Naive thymus-derived CD8-positive, alpha-beta T cell (primary cell): ENCODE results near the gene AGR2. TPM values are rescaled to one million over a fixed set of nuclear protein-coding genes. Genes with fewer than 3 reads are reported as not detected.
A peak's percentile ranks its signal among the peaks of the same experiment; 100 is the strongest.

ENCODE experiments used
- ATAC-seq, 2 donors: fragments of 150-1000 bp; cut with Tn5 transposase in 1 of 2; sonication (Bioruptor Pico), chemical (Tn5 transposase) in 1 of 2; 1 replicate in 1 of 2; 2 replicates in 1 of 2; pipeline ENCODE4 v1.10.0; 2021; ENCODE audit warnings: mild to moderate bottlenecking in 2 of 2, moderate library complexity in 2 of 2
- POLR2A ChIA-PET: fragments of 350-600 bp; sonication (Branson Sonifier 250); formaldehyde crosslinking; loops from one replicate; lab custom pipeline; 2021; ENCODE audit warnings: antibody characterized with exemption; lab: Charles Lee
- DNase-seq, 10 donors: peaks; one replicate each; pipeline versions ENCODE4 v3.0.0 to v3.0.0-alpha.2; 2020 to 2022
- H3K27ac Mint-ChIP-seq, 10 donors: one replicate each; pipeline ENCODE4 v1.8.0; 2020 to 2022; ENCODE audit warnings: mild to moderate bottlenecking in 10 of 10, mixed read lengths in 10 of 10, moderate library complexity in 4 of 10, inconsistent platforms in 1 of 10
- H3K27me3 Mint-ChIP-seq, 5 donors: one replicate each; pipeline ENCODE4 v1.8.0; 2021 to 2022; ENCODE audit warnings: mixed read lengths in 5 of 5
- H3K36me3 Mint-ChIP-seq, 3 donors: one replicate each; pipeline ENCODE4 v1.8.0; 2020 to 2022; ENCODE audit warnings: mixed read lengths in 3 of 3, mild to moderate bottlenecking in 2 of 3, inconsistent platforms in 1 of 3
- H3K4me1 Mint-ChIP-seq, 4 donors: one replicate each; pipeline ENCODE4 v1.8.0; 2021 to 2022; ENCODE audit warnings: mixed read lengths in 4 of 4
- H3K4me3 Mint-ChIP-seq, 10 donors: one replicate each; pipeline ENCODE4 v1.8.0; 2020 to 2022; ENCODE audit warnings: mild to moderate bottlenecking in 10 of 10, mixed read lengths in 10 of 10, moderate library complexity in 6 of 10, inconsistent platforms in 1 of 10
- H3K9me3 Mint-ChIP-seq, 9 donors: one replicate each; pipeline ENCODE4 v1.8.0; 2020 to 2022; ENCODE audit warnings: mixed read lengths in 9 of 9, mild to moderate bottlenecking in 3 of 9, inconsistent platforms in 1 of 9, moderate library complexity in 1 of 9
- polyA plus RNA-seq, 3 donors: library from polyadenylated mRNA; unstranded; fragments of 300-500 nt; fragmentation: Illumina TruSeq; gene quantifications; one replicate each; pipeline ENCODE4 v1.2.3, GENCODE V29; 2021
- total RNA-seq, 8 experiments: library from RNA in 2 of 8; stranded (reverse) in 2 of 8; gene quantifications; one replicate each; pipeline ENCODE4 v1.2.3 and lab custom pipeline; 2021 to 2026

Gene AGR2
- total and polyA plus RNA-seq, 5 experiments from 2014 or later = not detected

GRCh38 chr7:16805441-16805840 is 642 bp upstream of the AGR2 start:
- no peak overlapping the region for H3K4me3 Mint-ChIP-seq
- H3K36me3 Mint-ChIP-seq = no peaks in the 10 kb centered on the region
- no peaks in the 10 kb centered on the region for H3K4me1 Mint-ChIP-seq
- DNase-seq (no peak), ATAC-seq (no peak)
- POLR2A ChIA-PET = no interaction called here
- no peak overlapping the region for H3K27ac Mint-ChIP-seq
- no peaks in the 10 kb centered on the region for H3K9me3 Mint-ChIP-seq
- peaks cover 0 to 6% (median 2%) of the 10 kb centered on the region in 5 donors for H3K27me3 Mint-ChIP-seq

- H3K27me3 Mint-ChIP-seq = peaks cover 0 to 5% (median 2%) of the 10 kb centered on the region in 5 donors
- H3K36me3 Mint-ChIP-seq = no peaks in the 10 kb centered on the region
- POLR2A ChIA-PET = no interaction called here
- no peak overlapping the region for H3K27ac Mint-ChIP-seq
- ATAC-seq = no peak
- no peak overlapping the region for H3K4me3 Mint-ChIP-seq
- H3K4me1 Mint-ChIP-seq = no peaks in the 10 kb centered on the region
- no peak for DNase-seq
- no peaks in the 10 kb centered on the region for H3K9me3 Mint-ChIP-seq
These were observed 722 bp downstream of the AGR2 start for GRCh38 chr7:16803881-16804673.

- no peak overlapping the region for H3K4me3 Mint-ChIP-seq
- no peaks in the 10 kb centered on the region for H3K36me3 Mint-ChIP-seq
- H3K27me3 Mint-ChIP-seq = peaks cover 0 to 5% (median 2%) of the 10 kb centered on the region in 5 donors
- H3K9me3 Mint-ChIP-seq = no peaks in the 10 kb centered on the region
- ATAC-seq = no peak
- POLR2A ChIA-PET = no interaction called here
- no peaks in the 10 kb centered on the region for H3K4me1 Mint-ChIP-seq
- no peak for DNase-seq
- no peak overlapping the region for H3K27ac Mint-ChIP-seq
These were observed 1.7 kb downstream of the AGR2 start for GRCh38 chr7:16803125-16803524.

- DNase-seq (no peak), ATAC-seq (no peak)
- H3K36me3 Mint-ChIP-seq = no peaks in the 10 kb centered on the region
- POLR2A ChIA-PET = no interaction called here
- H3K27me3 Mint-ChIP-seq = peaks cover 0 to under 1% (median 0%) of the 10 kb centered on the region in 5 donors
- no peaks in the 10 kb centered on the region for H3K4me1 Mint-ChIP-seq
- H3K27ac Mint-ChIP-seq = no peak overlapping the region
- no peaks in the 10 kb centered on the region for H3K9me3 Mint-ChIP-seq
- H3K4me3 Mint-ChIP-seq = no peak overlapping the region
These were observed 3.2 kb downstream of the AGR2 start for GRCh38 chr7:16801579-16801978.

- peaks cover 0 to 5% (median 0%) of the 10 kb centered on the region in 5 donors for H3K27me3 Mint-ChIP-seq
- H3K9me3 Mint-ChIP-seq = no peaks in the 10 kb centered on the region
- POLR2A ChIA-PET = no interaction called here
- H3K4me3 Mint-ChIP-seq = no peak overlapping the region
- no peaks in the 10 kb centered on the region for H3K4me1 Mint-ChIP-seq
- no peaks in the 10 kb centered on the region for H3K36me3 Mint-ChIP-seq
- H3K27ac Mint-ChIP-seq = no peak overlapping the region
- DNase-seq = peak in 1 of 10 donors; percentile 2
- no peak for ATAC-seq
These were observed 3.7 kb downstream of the AGR2 start for GRCh38 chr7:16801111-16801542.

GRCh38 chr7:16795624-16796023 is 9.2 kb downstream of the AGR2 start:
- peaks cover 4 to 11% (median 10%) of the 10 kb centered on the region in 5 donors for H3K27me3 Mint-ChIP-seq
- no peak overlapping the region for H3K4me3 Mint-ChIP-seq
- no peaks in the 10 kb centered on the region for H3K4me1 Mint-ChIP-seq
- DNase-seq (no peak), ATAC-seq (no peak)
- no peak overlapping the region for H3K27ac Mint-ChIP-seq
- no peaks in the 10 kb centered on the region for H3K9me3 Mint-ChIP-seq
- H3K36me3 Mint-ChIP-seq = no peaks in the 10 kb centered on the region
- POLR2A ChIA-PET = no interaction called here

- Mint-ChIP-seq H3K4me3 (no peak overlapping the region), H3K9me3 (no peaks in the 10 kb centered on the region), H3K27me3 (peaks cover 4 to 11% (median 10%) of the 10 kb centered on the region in 5 donors), H3K4me1 (no peaks in the 10 kb centered on the region), H3K27ac (no peak overlapping the region), H3K36me3 (no peaks in the 10 kb centered on the region)
- POLR2A ChIA-PET = no interaction called here
- DNase-seq = no peak
- no peak for ATAC-seq
These were observed 9.8 kb downstream of the AGR2 start for GRCh38 chr7:16794986-16795385.

GRCh38 chr7:16791905-16792698 is 12.7 kb downstream of the AGR2 start:
- ATAC-seq = no peak
- no peak overlapping the region for H3K4me3 Mint-ChIP-seq
- POLR2A ChIA-PET = no interaction called here
- no peak for DNase-seq
- H3K27me3 Mint-ChIP-seq = peaks cover 4 to 11% (median 10%) of the 10 kb centered on the region in 5 donors
- H3K4me1 Mint-ChIP-seq = no peaks in the 10 kb centered on the region
- no peaks in the 10 kb centered on the region for H3K9me3 Mint-ChIP-seq
- no peaks in the 10 kb centered on the region for H3K36me3 Mint-ChIP-seq
- no peak overlapping the region for H3K27ac Mint-ChIP-seq

GRCh38 chr7:16791071-16791470 is 13.7 kb downstream of the AGR2 start:
- Mint-ChIP-seq H3K4me1 (no peaks in the 10 kb centered on the region), H3K9me3 (no peaks in the 10 kb centered on the region), H3K36me3 (no peaks in the 10 kb centered on the region), H3K27ac (no peak overlapping the region), H3K27me3 (peaks cover 4 to 10% (median 6%) of the 10 kb centered on the region in 5 donors), H3K4me3 (no peak overlapping the region)
- POLR2A ChIA-PET = no interaction called here
- no peak for DNase-seq
- ATAC-seq = no peak

GRCh38 chr7:16787127-16787526 is 17.7 kb downstream of the AGR2 start:
- no peak for DNase-seq
- H3K9me3 Mint-ChIP-seq = no peaks in the 10 kb centered on the region
- H3K36me3 Mint-ChIP-seq = no peaks in the 10 kb centered on the region
- POLR2A ChIA-PET = no interaction called here
- H3K4me3 Mint-ChIP-seq = no peak overlapping the region
- ATAC-seq = no peak
- peaks cover 0 to 4% (median 0%) of the 10 kb centered on the region in 5 donors for H3K27me3 Mint-ChIP-seq
- no peak overlapping the region for H3K27ac Mint-ChIP-seq
- H3K4me1 Mint-ChIP-seq = no peaks in the 10 kb centered on the region

GRCh38 chr7:16786257-16786656 is 18.5 kb downstream of the AGR2 start:
- POLR2A ChIA-PET = no interaction called here
- Mint-ChIP-seq H3K4me1 (no peaks in the 10 kb centered on the region), H3K9me3 (no peaks in the 10 kb centered on the region), H3K4me3 (no peak overlapping the region), H3K36me3 (no peaks in the 10 kb centered on the region), H3K27me3 (no peaks in the 10 kb centered on the region), H3K27ac (no peak overlapping the region)
- DNase-seq = no peak
- no peak for ATAC-seq

GRCh38 chr7:16785846-16786245 is 19.0 kb downstream of the AGR2 start:
- DNase-seq (no peak), ATAC-seq (no peak)
- Mint-ChIP-seq H3K9me3 (no peaks in the 10 kb centered on the region), H3K4me1 (no peaks in the 10 kb centered on the region), H3K27me3 (no peaks in the 10 kb centered on the region), H3K27ac (no peak overlapping the region), H3K4me3 (no peak overlapping the region), H3K36me3 (no peaks in the 10 kb centered on the region)
- POLR2A ChIA-PET = no interaction called here

- H3K9me3 Mint-ChIP-seq = no peaks in the 10 kb centered on the region
- H3K27me3 Mint-ChIP-seq = no peaks in the 10 kb centered on the region
- DNase-seq = no peak
- ATAC-seq = no peak
- POLR2A ChIA-PET = no interaction called here
- H3K4me3 Mint-ChIP-seq = no peak overlapping the region
- no peak overlapping the region for H3K27ac Mint-ChIP-seq
- H3K4me1 Mint-ChIP-seq = no peaks in the 10 kb centered on the region
- H3K36me3 Mint-ChIP-seq = no peaks in the 10 kb centered on the region
These were observed 19.5 kb downstream of the AGR2 start for GRCh38 chr7:16785321-16785720.
